Peyer's patch (tissue), 4 donors: Measurements from ENCODE around the gene CNST.

ENCODE experiments used
- POLR2A ChIP-seq, 2 donors: fragments of 450-650 bp; IDR thresholded peaks; one replicate each; pipeline ENCODE4 v1.5.1; 2017; ENCODE audit warnings: antibody characterized with exemption in 2 of 2, mild to moderate bottlenecking in 2 of 2, moderate library complexity in 2 of 2
- TF ChIP-seq, protein P1 (sequence below), 6 experiments: fragments of 450-650 bp in 4 of 6; fragments of 200-600 bp in 2 of 6; sonication (generic) in 1 of 6; IDR thresholded peaks; one replicate each; pipeline ENCODE4 v1.5.1; 2017 to 2019; ENCODE audit warnings: antibody characterized with exemption in 6 of 6, mild to moderate bottlenecking in 3 of 6, moderate library complexity in 1 of 6

GRCh38 chr1:246602194-246602593, 35.9 kb downstream of the CNST start:
- TF ChIP-seq, protein P1, sequence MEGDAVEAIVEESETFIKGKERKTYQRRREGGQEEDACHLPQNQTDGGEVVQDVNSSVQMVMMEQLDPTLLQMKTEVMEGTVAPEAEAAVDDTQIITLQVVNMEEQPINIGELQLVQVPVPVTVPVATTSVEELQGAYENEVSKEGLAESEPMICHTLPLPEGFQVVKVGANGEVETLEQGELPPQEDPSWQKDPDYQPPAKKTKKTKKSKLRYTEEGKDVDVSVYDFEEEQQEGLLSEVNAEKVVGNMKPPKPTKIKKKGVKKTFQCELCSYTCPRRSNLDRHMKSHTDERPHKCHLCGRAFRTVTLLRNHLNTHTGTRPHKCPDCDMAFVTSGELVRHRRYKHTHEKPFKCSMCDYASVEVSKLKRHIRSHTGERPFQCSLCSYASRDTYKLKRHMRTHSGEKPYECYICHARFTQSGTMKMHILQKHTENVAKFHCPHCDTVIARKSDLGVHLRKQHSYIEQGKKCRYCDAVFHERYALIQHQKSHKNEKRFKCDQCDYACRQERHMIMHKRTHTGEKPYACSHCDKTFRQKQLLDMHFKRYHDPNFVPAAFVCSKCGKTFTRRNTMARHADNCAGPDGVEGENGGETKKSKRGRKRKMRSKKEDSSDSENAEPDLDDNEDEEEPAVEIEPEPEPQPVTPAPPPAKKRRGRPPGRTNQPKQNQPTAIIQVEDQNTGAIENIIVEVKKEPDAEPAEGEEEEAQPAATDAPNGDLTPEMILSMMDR (IDR thresholded peaks at IDR 0.05), result no peak
- TF ChIP-seq POLR2A (IDR thresholded peaks at IDR 0.05), result no peak
